Fibroblast of lung (primary cell): ENCODE data around the gene KIF25. TPM values are rescaled to one million over a fixed set of nuclear protein-coding genes. Genes with fewer than 3 reads are reported as not detected.

Experiments used
- DNase-seq, 2 donors: peaks; one replicate each; pipeline versions ENCODE4 v3.0.0 to v3.0.0-alpha.2; 2010; ENCODE audit warnings: low read depth in 2 of 2
- H2AFZ ChIP-seq: 2 replicates; pipeline ENCODE4 v1.5.1; 2012; ENCODE audit warnings: low read length, control low read depth, inconsistent platforms
- H3K27ac ChIP-seq: 2 replicates; pipeline ENCODE4 v1.5.1; 2011; ENCODE audit warnings: low read length, control low read depth; ENCODE audit not compliant: insufficient read depth
- H3K27me3 ChIP-seq: 2 replicates; pipeline ENCODE4 v1.5.1; 2011; ENCODE audit warnings: mild to moderate bottlenecking, low read length; ENCODE audit not compliant: control insufficient read depth, insufficient read depth
- H3K36me3 ChIP-seq: 2 replicates; pipeline ENCODE4 v1.5.1; 2011; ENCODE audit warnings: low read length; ENCODE audit not compliant: control insufficient read depth, insufficient read depth
- H3K4me1 ChIP-seq: 2 replicates; pipeline ENCODE4 v1.5.1; 2011; ENCODE audit warnings: low read length; ENCODE audit not compliant: control insufficient read depth, insufficient read depth; ENCODE audit errors: extremely low read depth
- H3K4me2 ChIP-seq: 2 replicates; pipeline ENCODE4 v1.5.1; 2011; ENCODE audit warnings: low read length, control low read depth; ENCODE audit not compliant: insufficient read depth; ENCODE audit errors: extremely low read depth
- H3K4me3 ChIP-seq, 4 experiments: fragments of 200-600 bp in 1 of 4; sonication (generic) in 1 of 4; replicated peaks in 1 of 4; 2 replicates each; pipeline ENCODE4 v1.5.1; 2011 to 2016; ENCODE audit warnings: low read length in 4 of 4, low read depth in 3 of 4, mild to moderate bottlenecking in 3 of 4, control low read depth in 2 of 4, inconsistent platforms in 1 of 4, mixed read lengths in 1 of 4; ENCODE audit not compliant: insufficient read depth in 1 of 4; ENCODE audit errors: control extremely low read depth in 1 of 4
- H3K79me2 ChIP-seq: 2 replicates; pipeline ENCODE4 v1.5.1; 2012; ENCODE audit warnings: mild to moderate bottlenecking, low read length, inconsistent platforms; ENCODE audit not compliant: control insufficient read depth, insufficient read depth
- H3K9ac ChIP-seq: 2 replicates; pipeline ENCODE4 v1.5.1; 2011; ENCODE audit warnings: mild to moderate bottlenecking, low read length, control low read depth; ENCODE audit not compliant: insufficient read depth
- H3K9me3 ChIP-seq: 2 replicates; pipeline ENCODE4 v1.5.1; 2012; ENCODE audit warnings: low read depth, low read length; ENCODE audit not compliant: control insufficient read depth, insufficient read depth
- H4K20me1 ChIP-seq: 2 replicates; pipeline ENCODE4 v1.5.1; 2011; ENCODE audit warnings: low read length; ENCODE audit not compliant: control insufficient read depth, insufficient read depth; ENCODE audit errors: extremely low read depth
- EZH2 ChIP-seq: IDR thresholded peaks from 2 replicates; pipeline ENCODE4 v1.5.1; 2012; ENCODE audit warnings: low read length, control low read depth, mild to moderate bottlenecking; ENCODE audit errors: missing control alignments
- polyA plus RNA-seq, 2 donors: library from polyadenylated mRNA; depleted of rRNA in 1 of 2; stranded (reverse) in 1 of 2; unstranded in 1 of 2; fragments of >200 nt; gene quantifications; 2 replicates each; pipeline ENCODE4 v1.2.1, GENCODE V29; 2011 to 2012; ENCODE audit warnings: missing spikeins in 1 of 2
- total RNA-seq: library from RNA; depleted of rRNA; stranded (reverse); fragments of >200 nt; gene quantifications from 2 replicates; pipeline ENCODE4 v1.2.1, GENCODE V29; 2014
- TF ChIP-seq, protein P1 (sequence below), 2 donors: IDR thresholded peaks in 1 of 2; conservative IDR thresholded peaks in 1 of 2; 1 replicate in 1 of 2; 2 replicates in 1 of 2; pipeline ENCODE4 v1.5.1; 2011 to 2012; ENCODE audit warnings: low read length in 2 of 2, control low read depth in 1 of 2, inconsistent platforms in 1 of 2, low read depth in 1 of 2, mild to moderate bottlenecking in 1 of 2

Gene KIF25
- total and polyA plus RNA-seq, 2 donors (not counting 1 experiment from before 2014, with no cell fraction given): 0.33 TPM; not detected in 1

DNA sequence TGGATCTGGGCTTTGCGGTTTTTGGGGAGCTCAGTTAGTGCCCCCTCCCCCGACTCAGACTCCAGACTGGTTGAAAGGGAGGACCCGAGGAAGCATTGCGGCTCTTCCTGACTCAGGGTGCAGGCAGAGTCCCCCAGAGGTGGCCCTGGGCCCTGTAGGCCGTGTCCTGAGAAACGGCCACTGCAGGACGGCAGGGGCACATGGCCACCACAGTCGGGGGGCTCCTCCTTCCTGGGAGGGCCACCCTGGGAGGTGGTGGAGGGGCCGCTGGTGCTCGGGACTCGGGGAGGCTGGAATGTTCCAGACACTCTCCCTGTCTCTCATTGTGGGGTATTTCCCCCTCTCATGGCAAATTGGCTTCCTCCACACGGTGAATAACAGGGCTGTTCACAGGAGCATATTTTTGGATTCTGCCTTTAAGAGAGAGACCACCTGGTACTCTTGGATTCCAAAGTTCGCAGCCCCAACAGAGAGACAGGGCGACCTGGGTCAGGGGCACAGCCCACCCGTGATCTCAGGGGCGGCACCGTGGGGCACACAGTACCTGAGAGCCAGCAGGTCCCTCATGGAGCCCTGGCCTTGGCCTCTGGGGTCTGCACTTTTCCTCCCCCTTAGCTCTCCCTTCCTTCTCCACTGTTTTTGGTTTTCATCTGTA lies 45.8 kb downstream of the KIF25 start:
- no peaks in the 10 kb centered on the region for H3K36me3 ChIP-seq
- H3K27me3 ChIP-seq: no peaks in the 10 kb centered on the region

DNA sequence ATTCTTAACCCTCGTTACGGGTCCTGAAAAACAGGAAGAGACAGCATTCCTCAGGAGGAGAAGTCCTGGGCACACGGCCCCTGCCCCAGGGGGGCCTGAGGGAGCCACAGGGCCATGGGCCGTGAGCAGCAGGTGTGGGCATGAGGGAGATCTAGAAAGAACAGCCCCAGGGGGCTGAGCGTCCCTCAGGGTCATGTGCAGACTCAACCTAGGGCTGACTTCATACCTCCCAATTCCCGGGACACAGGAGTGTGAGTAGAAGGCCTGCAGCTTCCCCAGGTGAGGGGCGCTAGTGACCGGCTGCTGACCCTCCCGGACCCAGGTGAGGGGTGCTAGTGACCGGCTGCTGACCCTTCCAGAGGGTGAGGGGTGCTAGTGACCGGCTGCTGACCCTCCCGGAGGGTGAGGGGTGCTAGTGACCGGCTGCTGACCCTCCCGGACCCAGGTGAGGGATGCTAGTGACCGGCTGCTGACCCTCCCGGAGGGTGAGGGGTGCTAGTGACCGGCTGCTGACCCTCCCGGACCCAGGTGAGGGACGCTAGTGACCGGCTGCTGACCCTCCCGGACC lies 46.5 kb downstream of the KIF25 start:
- H2AFZ ChIP-seq: no peak overlapping the region
- DNase-seq: no peak
- no peaks in the 10 kb centered on the region for H3K4me1 ChIP-seq
- no peaks in the 10 kb centered on the region for H3K79me2 ChIP-seq
- no peaks in the 10 kb centered on the region for H4K20me1 ChIP-seq
- no peak overlapping the region for H3K9ac ChIP-seq
- H3K36me3 ChIP-seq: no peaks in the 10 kb centered on the region
- no peak overlapping the region for H3K27ac ChIP-seq
- H3K27me3 ChIP-seq: no peaks in the 10 kb centered on the region
- no peak for TF ChIP-seq EZH2
- TF ChIP-seq, protein P1, sequence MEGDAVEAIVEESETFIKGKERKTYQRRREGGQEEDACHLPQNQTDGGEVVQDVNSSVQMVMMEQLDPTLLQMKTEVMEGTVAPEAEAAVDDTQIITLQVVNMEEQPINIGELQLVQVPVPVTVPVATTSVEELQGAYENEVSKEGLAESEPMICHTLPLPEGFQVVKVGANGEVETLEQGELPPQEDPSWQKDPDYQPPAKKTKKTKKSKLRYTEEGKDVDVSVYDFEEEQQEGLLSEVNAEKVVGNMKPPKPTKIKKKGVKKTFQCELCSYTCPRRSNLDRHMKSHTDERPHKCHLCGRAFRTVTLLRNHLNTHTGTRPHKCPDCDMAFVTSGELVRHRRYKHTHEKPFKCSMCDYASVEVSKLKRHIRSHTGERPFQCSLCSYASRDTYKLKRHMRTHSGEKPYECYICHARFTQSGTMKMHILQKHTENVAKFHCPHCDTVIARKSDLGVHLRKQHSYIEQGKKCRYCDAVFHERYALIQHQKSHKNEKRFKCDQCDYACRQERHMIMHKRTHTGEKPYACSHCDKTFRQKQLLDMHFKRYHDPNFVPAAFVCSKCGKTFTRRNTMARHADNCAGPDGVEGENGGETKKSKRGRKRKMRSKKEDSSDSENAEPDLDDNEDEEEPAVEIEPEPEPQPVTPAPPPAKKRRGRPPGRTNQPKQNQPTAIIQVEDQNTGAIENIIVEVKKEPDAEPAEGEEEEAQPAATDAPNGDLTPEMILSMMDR (conservative IDR thresholded peaks at IDR 0.05 in 1 of 2, IDR thresholded peaks at IDR 0.05 in 1 of 2; ENCODE audit: low read depth in 1 of 2, low read length in 2 of 2): no peak
- H3K4me3 ChIP-seq: no peak overlapping the region
- no peaks in the 10 kb centered on the region for H3K9me3 ChIP-seq
- no peak overlapping the region for H3K4me2 ChIP-seq

More for the DNA sequence above, 45.8 kb downstream of the KIF25 start:
- H3K9ac ChIP-seq: no peak overlapping the region
- no peak overlapping the region for H3K4me3 ChIP-seq
- H2AFZ ChIP-seq: no peak overlapping the region
- H3K27ac ChIP-seq: no peak overlapping the region
- TF ChIP-seq, protein P1 (conservative IDR thresholded peaks at IDR 0.05 in 1 of 2, IDR thresholded peaks at IDR 0.05 in 1 of 2; ENCODE audit: low read depth in 1 of 2, low read length in 2 of 2): no peak
- no peak for TF ChIP-seq EZH2
- H4K20me1 ChIP-seq: no peaks in the 10 kb centered on the region
- no peaks in the 10 kb centered on the region for H3K4me1 ChIP-seq
- no peaks in the 10 kb centered on the region for H3K79me2 ChIP-seq
- DNase-seq: no peak
- H3K4me2 ChIP-seq: no peak overlapping the region
- no peaks in the 10 kb centered on the region for H3K9me3 ChIP-seq

DNA sequence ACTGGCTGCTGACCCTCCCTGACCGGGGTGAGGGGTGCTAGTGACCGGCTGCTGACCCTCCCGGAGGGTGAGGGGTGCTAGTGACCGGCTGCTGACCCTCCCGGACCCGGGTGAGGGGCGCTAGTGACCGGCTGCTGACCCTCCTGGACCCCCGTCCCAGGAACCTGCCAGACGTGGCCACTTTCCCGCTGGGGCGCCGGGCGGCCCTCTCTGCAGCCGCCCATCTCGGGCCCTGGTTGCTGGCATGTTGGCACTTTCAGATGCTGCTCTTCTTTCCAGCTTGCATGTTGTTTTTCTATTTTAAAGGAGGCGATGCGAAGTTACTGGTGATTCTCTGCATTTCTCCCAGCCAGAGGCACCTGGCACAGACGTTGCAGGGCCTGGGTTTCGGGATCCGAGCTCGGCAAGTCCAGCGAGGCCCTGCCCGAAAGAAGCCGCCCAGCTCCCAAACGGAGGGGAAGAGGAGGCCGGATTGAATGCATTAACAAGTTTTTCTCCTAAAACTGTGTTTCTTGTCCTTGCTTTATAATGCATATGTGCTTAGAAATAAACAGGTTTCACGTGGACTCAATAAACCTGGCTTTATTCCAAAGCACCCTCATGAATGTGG lies 47.2 kb downstream of the KIF25 start:
- H3K9me3 ChIP-seq: no peaks in the 10 kb centered on the region
- no peaks in the 10 kb centered on the region for H4K20me1 ChIP-seq
- no peaks in the 10 kb centered on the region for H3K27me3 ChIP-seq
- H3K79me2 ChIP-seq: no peaks in the 10 kb centered on the region
- no peak overlapping the region for H3K27ac ChIP-seq
- H2AFZ ChIP-seq: no peak overlapping the region
- no peak overlapping the region for H3K4me3 ChIP-seq
- no peak for TF ChIP-seq EZH2
- TF ChIP-seq, protein P1 (conservative IDR thresholded peaks at IDR 0.05 in 1 of 2, IDR thresholded peaks at IDR 0.05 in 1 of 2; ENCODE audit: low read depth in 1 of 2, low read length in 2 of 2): no peak
- H3K4me1 ChIP-seq: no peaks in the 10 kb centered on the region
- H3K36me3 ChIP-seq: no peaks in the 10 kb centered on the region
- H3K9ac ChIP-seq: no peak overlapping the region
- no peak overlapping the region for H3K4me2 ChIP-seq
- DNase-seq: no peak
